Parathyroid adenoma (tissue), 2 donors: ENCODE results near the gene EGLN1.
A peak's percentile ranks its signal among the peaks of the same experiment; 100 is the strongest.

ENCODE experiments used
- H2AFZ ChIP-seq: fragments of 300-600 bp; sonication (generic); one replicate; pipeline ENCODE4 v1.7.0; 2017; ENCODE audit warnings: antibody characterized with exemption, mild to moderate bottlenecking
- H3K27ac ChIP-seq: fragments of 300-600 bp; sonication (generic); one replicate; pipeline ENCODE4 v1.7.0; 2017
- H3K27me3 ChIP-seq: fragments of 300-600 bp; sonication (generic); one replicate; pipeline ENCODE4 v1.7.0; 2017; ENCODE audit warnings: low read length; ENCODE audit not compliant: control insufficient read depth, insufficient read depth
- H3K36me3 ChIP-seq: fragments of 300-600 bp; sonication (generic); one replicate; pipeline ENCODE4 v1.7.0; 2017; ENCODE audit warnings: low read length; ENCODE audit not compliant: control insufficient read depth, insufficient read depth
- H3K4me1 ChIP-seq: fragments of 300-600 bp; sonication (generic); one replicate; pipeline ENCODE4 v1.7.0; 2017; ENCODE audit warnings: control low read depth
- H3K4me2 ChIP-seq: fragments of 300-600 bp; sonication (generic); one replicate; pipeline ENCODE4 v1.7.0; 2017; ENCODE audit warnings: low read length
- H3K4me3 ChIP-seq: fragments of 300-600 bp; sonication (generic); one replicate; pipeline ENCODE4 v1.7.0; 2017; ENCODE audit warnings: low read depth, low read length
- H3K79me2 ChIP-seq: fragments of 300-600 bp; sonication (generic); one replicate; pipeline ENCODE4 v1.7.0; 2017; ENCODE audit warnings: control low read depth
- H3K9ac ChIP-seq: fragments of 300-600 bp; sonication (generic); one replicate; pipeline ENCODE4 v1.7.0; 2017; ENCODE audit warnings: mild to moderate bottlenecking
- H3K9me3 ChIP-seq: fragments of 300-600 bp; sonication (generic); one replicate; pipeline ENCODE4 v1.7.0; 2017; ENCODE audit warnings: low read length; ENCODE audit not compliant: control insufficient read depth
- CTCF ChIP-seq: fragments of 300-600 bp; sonication (generic); IDR thresholded peaks from one replicate; pipeline ENCODE4 v1.7.0; 2017; ENCODE audit warnings: antibody characterized with exemption, mild to moderate bottlenecking
- donor health status: primary hyperparathyroidism.

Gene EGLN1

GRCh38 chr1:231410036-231410612, 12.0 kb downstream of the EGLN1 start:
- Histone ChIP-seq H3K36me3 (no peaks in the 10 kb centered on the region), H3K9ac (no peak overlapping the region), H2AFZ (no peak overlapping the region), H3K4me1 (no peaks in the 10 kb centered on the region), H3K79me2 (peaks cover 30% of the 10 kb centered on the region), H3K4me2 (no peak overlapping the region), H3K4me3 (no peak overlapping the region), H3K9me3 (no peaks in the 10 kb centered on the region), H3K27ac (no peak overlapping the region), H3K27me3 (no peaks in the 10 kb centered on the region)
- TF ChIP-seq CTCF = no peak

DNA sequence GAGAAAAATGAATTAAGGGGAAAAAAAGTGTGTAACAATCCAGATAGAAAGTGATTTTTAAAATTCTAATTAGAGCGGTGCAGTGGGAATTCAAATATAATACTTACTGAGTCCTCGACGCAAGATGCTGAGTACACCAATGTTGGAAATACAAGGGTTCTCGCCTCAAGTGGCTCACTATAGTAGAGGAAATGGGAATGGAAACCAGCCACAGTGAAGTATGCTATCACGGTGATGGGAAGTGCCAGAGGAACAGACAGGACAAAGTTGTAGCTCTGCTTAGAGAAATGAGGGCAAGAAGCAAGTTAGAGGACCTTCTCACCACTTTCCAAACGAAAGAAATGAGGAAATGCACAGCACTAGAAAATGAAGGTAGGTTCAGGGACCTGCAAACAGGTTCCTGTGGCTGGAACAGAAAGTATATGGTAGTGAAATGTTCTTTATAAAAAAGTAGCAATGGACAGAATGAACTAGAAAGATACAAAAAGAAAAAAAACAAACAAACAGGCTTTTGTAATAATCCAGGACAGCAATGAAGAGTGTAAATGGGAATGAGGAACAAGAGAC, 13.5 kb downstream of the EGLN1 start:
- Histone ChIP-seq H3K4me3 (no peak overlapping the region), H3K36me3 (no peaks in the 10 kb centered on the region), H3K9me3 (no peaks in the 10 kb centered on the region), H2AFZ (no peak overlapping the region), H3K79me2 (peaks cover 24% of the 10 kb centered on the region), H3K4me2 (peak overlapping the region; percentile 24), H3K4me1 (no peaks in the 10 kb centered on the region), H3K27ac (no peak overlapping the region), H3K27me3 (no peaks in the 10 kb centered on the region), H3K9ac (no peak overlapping the region)
- no peak for TF ChIP-seq CTCF

- Histone ChIP-seq H3K27ac (no peak overlapping the region), H3K9me3 (no peaks in the 10 kb centered on the region), H3K4me3 (no peak overlapping the region), H3K36me3 (no peaks in the 10 kb centered on the region), H3K27me3 (no peaks in the 10 kb centered on the region), H3K4me1 (no peaks in the 10 kb centered on the region), H3K9ac (no peak overlapping the region), H2AFZ (no peak overlapping the region), H3K4me2 (peak overlapping the region; percentile 24), H3K79me2 (peaks cover 19% of the 10 kb centered on the region)
- no peak for TF ChIP-seq CTCF
Observed at GRCh38 chr1:231407547-231408396, 14.3 kb downstream of the EGLN1 start.

DNA sequence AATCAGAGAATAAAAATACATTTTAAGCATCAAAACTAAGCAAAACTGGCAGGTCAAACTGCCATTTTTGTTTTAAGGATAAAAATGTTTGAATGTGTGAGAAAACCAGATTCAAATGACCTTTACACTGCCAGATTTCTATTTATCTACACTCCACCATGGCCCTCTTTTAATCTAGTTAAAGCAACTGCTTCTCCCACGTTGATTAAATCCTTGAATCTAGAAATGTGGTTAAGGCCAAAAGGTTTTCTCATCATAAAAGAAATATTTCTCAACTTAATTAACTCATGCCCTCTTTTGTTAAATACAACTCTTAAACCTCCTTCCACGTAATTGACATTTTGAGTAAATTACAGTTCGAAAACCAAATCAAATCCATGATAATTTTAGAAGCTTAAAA, 15.0 kb downstream of the EGLN1 start:
- no peak for TF ChIP-seq CTCF
- Histone ChIP-seq H3K4me2 (peak overlapping the region; percentile 24), H3K27ac (no peak overlapping the region)

More for the DNA sequence above, 15.0 kb downstream of the EGLN1 start:
- H3K27me3 ChIP-seq = no peaks in the 10 kb centered on the region
- no peaks in the 10 kb centered on the region for H3K4me1 ChIP-seq
- H3K36me3 ChIP-seq = no peaks in the 10 kb centered on the region
- no peak overlapping the region for H2AFZ ChIP-seq
- no peaks in the 10 kb centered on the region for H3K9me3 ChIP-seq
- H3K79me2 ChIP-seq = peaks cover 15% of the 10 kb centered on the region
- H3K9ac ChIP-seq = no peak overlapping the region
- H3K4me3 ChIP-seq = no peak overlapping the region
